H1 (cell line): ENCODE data around the gene FGF21. TPM values are rescaled to one million over a fixed set of nuclear protein-coding genes. Genes with fewer than 3 reads are reported as not detected.

ENCODE experiments used
- CTCF ChIA-PET: fragments of 300-600 bp; sonication (Branson Sonifier 250); formaldehyde crosslinking; loops from one replicate; lab custom pipeline; 2021; ENCODE audit not compliant: partially characterized antibody; lab: Charles Lee
- POLR2A ChIA-PET: fragments of 300-600 bp; sonication (Branson Sonifier 250); formaldehyde crosslinking; loops from one replicate; lab custom pipeline; 2021; ENCODE audit warnings: inconsistent platforms; ENCODE audit not compliant: partially characterized antibody; lab: Charles Lee
- DNase-seq, 2 experiments: peaks; one replicate each; pipeline versions ENCODE4 v3.0.0 to v3.0.0-alpha.2; 2010 to 2022; ENCODE audit warnings: low spot score in 2 of 2, low read depth in 1 of 2, mixed read lengths in 1 of 2
- FAIRE-seq: peaks from 2 replicates; lab custom pipeline; 2011; peaks lifted over from hg19 to GRCh38; lab: Jason Lieb, UNC
- H2AFZ ChIP-seq: 2 replicates; pipeline ENCODE4 v1.8.1; 2012; ENCODE audit warnings: low read length, inconsistent platforms
- H2AK5ac ChIP-seq: 2 replicates; pipeline ENCODE4 v1.6.1; 2013; ENCODE audit warnings: low read depth, low read length
- H2BK120ac ChIP-seq: replicated peaks from 2 replicates; pipeline ENCODE3; 2013; ENCODE audit warnings: low read depth, low read length, inconsistent platforms
- H2BK12ac ChIP-seq: 2 replicates; pipeline ENCODE4 v1.6.1; 2013; ENCODE audit warnings: low read depth, low read length
- H2BK15ac ChIP-seq: 2 replicates; pipeline ENCODE4 v1.6.1; 2013; ENCODE audit warnings: low read length
- H2BK20ac ChIP-seq: 2 replicates; pipeline ENCODE4 v1.6.1; 2013; ENCODE audit warnings: low read length
- H2BK5ac ChIP-seq: 2 replicates; pipeline ENCODE4 v1.6.1; 2013; ENCODE audit warnings: low read depth, low read length
- H3K14ac ChIP-seq: 2 replicates; pipeline ENCODE4 v1.6.1; 2013; ENCODE audit warnings: inconsistent platforms; ENCODE audit not compliant: insufficient read length
- H3K18ac ChIP-seq: 2 replicates; pipeline ENCODE4 v1.6.1; 2013; ENCODE audit warnings: low read length; ENCODE audit errors: extremely low read depth
- H3K23ac ChIP-seq: 2 replicates; pipeline ENCODE4 v1.6.1; 2013; ENCODE audit warnings: inconsistent platforms; ENCODE audit not compliant: insufficient read length
- H3K23me2 ChIP-seq: 2 replicates; pipeline ENCODE4 v1.6.1; 2013; ENCODE audit warnings: low read depth, low read length
- H3K27ac ChIP-seq: 2 replicates; pipeline ENCODE4 v1.6.1; 2011; ENCODE audit warnings: low read depth, low read length, inconsistent platforms
- H3K27me3 ChIP-seq, 4 experiments: replicated peaks in 1 of 4; 1 replicate in 1 of 4; 2 replicates in 3 of 4; pipeline versions ENCODE4 v1.6.1 to v1.8.1; 2011 to 2013; ENCODE audit warnings: low read length in 3 of 4, mild to moderate bottlenecking in 3 of 4, inconsistent platforms in 2 of 4, mixed read lengths in 2 of 4, moderate library complexity in 1 of 4; ENCODE audit not compliant: control insufficient read depth in 3 of 4, insufficient read depth in 3 of 4; ENCODE audit errors: extremely low read depth in 1 of 4
- H3K36me3 ChIP-seq, 4 experiments: 2 replicates each; pipeline versions ENCODE4 v1.6.1 to v1.8.1; 2011 to 2013; ENCODE audit warnings: mild to moderate bottlenecking in 4 of 4, low read length in 3 of 4, moderate library complexity in 2 of 4, control low read depth in 1 of 4, inconsistent platforms in 1 of 4; ENCODE audit not compliant: insufficient read depth in 4 of 4, control insufficient read depth in 2 of 4
- H3K4ac ChIP-seq: replicated peaks from 2 replicates; pipeline ENCODE3; 2013; ENCODE audit warnings: low read length, low read depth, mixed read lengths, inconsistent platforms; ENCODE audit not compliant: insufficient read length
- H3K4me1 ChIP-seq, 4 experiments: replicated peaks in 1 of 4; 1 replicate in 1 of 4; 2 replicates in 3 of 4; pipeline versions ENCODE4 v1.6.1 to v1.8.1; 2011 to 2013; ENCODE audit warnings: low read length in 3 of 4, inconsistent platforms in 2 of 4, mixed read lengths in 1 of 4; ENCODE audit not compliant: insufficient read depth in 4 of 4, control insufficient read depth in 3 of 4
- H3K4me2 ChIP-seq, 2 experiments: 2 replicates each; pipeline versions ENCODE4 v1.6.1 to v1.8.1; 2011 to 2013; ENCODE audit warnings: low read depth in 2 of 2, low read length in 2 of 2, control low read depth in 1 of 2, inconsistent platforms in 1 of 2, mild to moderate bottlenecking in 1 of 2; ENCODE audit not compliant: insufficient read depth in 1 of 2
- H3K4me3 ChIP-seq, 4 experiments: fragments of 200-600, 300-600 bp in 1 of 4; sonication (generic), shearing (Covaris generic), sonication (Bioruptor Twin) in 1 of 4; 2 replicates each; pipeline versions ENCODE4 v1.5.1 to v1.8.1; 2011 to 2016; ENCODE audit warnings: low read length in 4 of 4, low read depth in 3 of 4, control low read depth in 2 of 4, inconsistent platforms in 2 of 4, mild to moderate bottlenecking in 2 of 4, mixed read lengths in 1 of 4, moderate library complexity in 1 of 4; ENCODE audit not compliant: insufficient read depth in 2 of 4; ENCODE audit errors: extremely low read depth in 1 of 4
- H3K56ac ChIP-seq: replicated peaks from 2 replicates; pipeline ENCODE3; 2013; ENCODE audit warnings: low read depth, mild to moderate bottlenecking, mixed read lengths, low read length, inconsistent platforms; ENCODE audit not compliant: insufficient read length
- H3K79me1 ChIP-seq: 2 replicates; pipeline ENCODE4 v1.6.1; 2013; ENCODE audit warnings: low read depth, low read length, control low read depth
- H3K79me2 ChIP-seq, 2 experiments: 2 replicates each; pipeline versions ENCODE4 v1.6.1 to v1.8.1; 2012 to 2013; ENCODE audit warnings: low read length in 2 of 2, mild to moderate bottlenecking in 2 of 2, inconsistent platforms in 1 of 2; ENCODE audit not compliant: insufficient read depth in 2 of 2, control insufficient read depth in 1 of 2
- H3K9ac ChIP-seq, 4 experiments: replicated peaks in 1 of 4; 1 replicate in 1 of 4; 2 replicates in 3 of 4; pipeline versions ENCODE4 v1.6.1 to v1.8.1; 2011 to 2013; ENCODE audit warnings: low read depth in 3 of 4, low read length in 3 of 4, control low read depth in 2 of 4, mild to moderate bottlenecking in 2 of 4, moderate library complexity in 2 of 4, inconsistent platforms in 1 of 4; ENCODE audit errors: extremely low read depth in 1 of 4
- H3K9me3 ChIP-seq, 2 experiments: 2 replicates each; pipeline versions ENCODE4 v1.6.1 to v1.8.1; 2012 to 2013; ENCODE audit warnings: mild to moderate bottlenecking in 2 of 2, moderate library complexity in 2 of 2, control low read depth in 1 of 2, inconsistent platforms in 1 of 2, low read depth in 1 of 2, low read length in 1 of 2, mixed read lengths in 1 of 2; ENCODE audit not compliant: insufficient read depth in 2 of 2
- H4K20me1 ChIP-seq, 2 experiments: replicated peaks in 1 of 2; 2 replicates each; pipeline versions ENCODE3 to v1.8.1; 2011 to 2013; ENCODE audit warnings: inconsistent platforms in 2 of 2, low read length in 2 of 2, mild to moderate bottlenecking in 1 of 2; ENCODE audit not compliant: insufficient read depth in 2 of 2, control insufficient read depth in 1 of 2
- H4K5ac ChIP-seq: 2 replicates; pipeline ENCODE4 v1.6.1; 2013; ENCODE audit warnings: low read length, low read depth, mixed read lengths, inconsistent platforms; ENCODE audit not compliant: insufficient read length
- H4K8ac ChIP-seq: 2 replicates; pipeline ENCODE4 v1.8.0; 2013; ENCODE audit warnings: mild to moderate bottlenecking, moderate library complexity, low read length, inconsistent platforms; ENCODE audit not compliant: insufficient read depth; ENCODE audit errors: extremely low read depth
- H4K91ac ChIP-seq: replicated peaks from 2 replicates; pipeline ENCODE3; 2013; ENCODE audit warnings: low read length, mixed read lengths, inconsistent platforms; ENCODE audit not compliant: insufficient read length
- WGBS, 2 experiments: shearing (Covaris generic) in 1 of 2; methylation state at CpG; one replicate each; pipeline versions ENCODE4 v1.1.6 to v1.1.7; 2013 to 2015; ENCODE audit warnings: low lambda C conversion rate in 2 of 2, mixed read lengths in 2 of 2, inconsistent platforms in 1 of 2, low coverage in 1 of 2, missing lambda C conversion rate in 1 of 2; ENCODE audit not compliant: insufficient replicate concordance in 2 of 2, insufficient coverage in 1 of 2, insufficient read length in 1 of 2; ENCODE audit errors: extremely low coverage in 1 of 2, missing lambda C conversion rate in 1 of 2; 5-methylcytosine and 5-hydroxymethylcytosine counted together
- polyA plus RNA-seq, 7 experiments: library from polyadenylated mRNA; depleted of rRNA in 3 of 7; stranded (reverse) in 5 of 7; unstranded in 2 of 7; fragments of >200 nt in 5 of 7; fragments of 200-250 nt in 2 of 7; gene quantifications; 1 replicate in 5 of 7; 2 replicates in 1 of 7; 4 replicates in 1 of 7; pipeline versions ENCODE4 v1.2.1 to v1.2.3, GENCODE V29; 2011 to 2013; ENCODE audit warnings: missing spikeins in 2 of 7, mixed read lengths in 2 of 7
- total RNA-seq: library from RNA; stranded (reverse); fragmentation: NEBNext Ultra II Directional; extraction: Animal tissue kit (Norgen Biotek cat#: 25700); gene quantifications from 2 replicates; pipeline ENCODE4 v1.2.1, GENCODE V29; 2021

Gene FGF21
- total and polyA plus RNA-seq, 2 of the 8 experiments (the other 6 are each of a cell fraction or from before 2014, with no cell fraction given) = 0.48 to 0.80 TPM

DNA sequence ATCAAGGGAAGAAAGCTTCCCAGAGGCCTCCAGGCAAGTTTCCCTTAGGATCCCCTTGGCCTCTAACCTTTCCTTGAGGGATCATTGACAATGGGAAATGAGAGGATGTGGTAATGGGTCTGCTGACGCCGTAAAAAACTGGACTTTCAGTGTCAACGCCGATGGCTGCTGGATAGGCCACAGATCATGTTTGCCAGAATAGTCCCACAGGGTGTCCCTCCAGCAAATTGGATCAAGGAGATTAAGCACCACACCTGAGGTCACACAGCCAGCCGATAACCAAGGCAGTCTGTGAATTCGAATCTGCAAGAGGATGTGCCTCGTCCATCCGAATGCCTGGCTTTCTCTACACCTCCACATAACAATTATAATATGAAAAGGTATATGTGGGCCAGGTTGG lies 37.9 kb downstream of the FGF21 start:
- Histone ChIP-seq H2AK5ac (no peak overlapping the region), H4K5ac (no peak overlapping the region), H3K27ac (no peak overlapping the region), H3K14ac (no peak overlapping the region), H3K36me3 (no peaks in the 10 kb centered on the region), H2BK12ac (no peak overlapping the region), H3K23ac (no peak overlapping the region), H4K91ac (no peak overlapping the region), H3K9me3 (no peaks in the 10 kb centered on the region), H3K4me2 (no peak overlapping the region), H4K20me1 (no peaks in the 10 kb centered on the region), H2BK5ac (no peak overlapping the region), H3K23me2 (no peaks in the 10 kb centered on the region), H3K4me3 (no peak overlapping the region), H2BK20ac (no peak overlapping the region; the same call in 1 of the 2 replicates), H3K56ac (no peak overlapping the region), H3K79me1 (no peaks in the 10 kb centered on the region), H3K18ac (no peak overlapping the region), H3K9ac (no peak overlapping the region), H2BK120ac (no peak overlapping the region), H3K27me3 (no peaks in the 10 kb centered on the region), H2AFZ (no peak overlapping the region), H3K4me1 (peaks cover 0 to 3% (median under 1%) of the 10 kb centered on the region in 4 experiments; a peak in 3 of 7 replicates), H4K8ac (no peak overlapping the region), H2BK15ac (no peak overlapping the region), H3K4ac (no peak overlapping the region), H3K79me2 (no peaks in the 10 kb centered on the region)
- no peak for DNase-seq
- FAIRE-seq = no peak
- ChIA-PET POLR2A (interaction anchor here (0.6 to 2.0 kb wide), 5 partner anchors 40 to 176 kb away, joined by 3 to 8 read pairs (median 3); partner anchors contain the start of gene PPP1R15A), CTCF (interaction anchor here (0.7 to 17.5 kb wide), 8 partner anchors 19 to 966 kb away, joined by 3 to 285 read pairs (median 5); partner anchors contain the start of genes BCAT2 and CA11)
- WGBS, 2 experiments = 73% methylated on average over 8 of the region's 8 CpGs; no CpG with 5 or more reads in 1 of the 2 experiments
